ENCODE results near the gene HKDC1. TPM values are rescaled to one million over a fixed set of nuclear protein-coding genes. Genes with fewer than 3 reads are reported as not detected.
A peak's percentile ranks its signal among the peaks of the same experiment; 100 is the strongest.

HKDC1 gene
- total and polyA plus RNA-seq, 10 of the 15 experiments (the other 5 are each of a cell fraction or from before 2014, with no cell fraction given): 0.04 to 0.34 (median 0.13) TPM; not detected in 5

- H3K4me3 ChIP-seq: no peak overlapping the region
- intact Hi-C loops (cut with micrococcal nuclease; ENCODE audit: unreplicated experiment): no loop called here
- H4K20me1 ChIP-seq (ENCODE audit: control insufficient read depth, insufficient read depth): no peaks in the 10 kb centered on the region
- CTCF ChIA-PET: interaction anchor here (0.9 to 7.5 kb wide), 3 partner anchors 149 to 230 kb away, joined by 4 to 126 read pairs (median 4); no protein-coding TSS in a partner anchor
- H3K9ac ChIP-seq (ENCODE audit: control insufficient read depth, insufficient read depth, low read length): no peak overlapping the region
- TF ChIP-seq, protein P1, sequence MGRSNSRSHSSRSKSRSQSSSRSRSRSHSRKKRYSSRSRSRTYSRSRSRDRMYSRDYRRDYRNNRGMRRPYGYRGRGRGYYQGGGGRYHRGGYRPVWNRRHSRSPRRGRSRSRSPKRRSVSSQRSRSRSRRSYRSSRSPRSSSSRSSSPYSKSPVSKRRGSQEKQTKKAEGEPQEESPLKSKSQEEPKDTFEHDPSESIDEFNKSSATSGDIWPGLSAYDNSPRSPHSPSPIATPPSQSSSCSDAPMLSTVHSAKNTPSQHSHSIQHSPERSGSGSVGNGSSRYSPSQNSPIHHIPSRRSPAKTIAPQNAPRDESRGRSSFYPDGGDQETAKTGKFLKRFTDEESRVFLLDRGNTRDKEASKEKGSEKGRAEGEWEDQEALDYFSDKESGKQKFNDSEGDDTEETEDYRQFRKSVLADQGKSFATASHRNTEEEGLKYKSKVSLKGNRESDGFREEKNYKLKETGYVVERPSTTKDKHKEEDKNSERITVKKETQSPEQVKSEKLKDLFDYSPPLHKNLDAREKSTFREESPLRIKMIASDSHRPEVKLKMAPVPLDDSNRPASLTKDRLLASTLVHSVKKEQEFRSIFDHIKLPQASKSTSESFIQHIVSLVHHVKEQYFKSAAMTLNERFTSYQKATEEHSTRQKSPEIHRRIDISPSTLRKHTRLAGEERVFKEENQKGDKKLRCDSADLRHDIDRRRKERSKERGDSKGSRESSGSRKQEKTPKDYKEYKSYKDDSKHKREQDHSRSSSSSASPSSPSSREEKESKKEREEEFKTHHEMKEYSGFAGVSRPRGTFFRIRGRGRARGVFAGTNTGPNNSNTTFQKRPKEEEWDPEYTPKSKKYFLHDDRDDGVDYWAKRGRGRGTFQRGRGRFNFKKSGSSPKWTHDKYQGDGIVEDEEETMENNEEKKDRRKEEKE (IDR thresholded peaks at IDR 0.05): no peak
- no peaks in the 10 kb centered on the region for H3K79me2 ChIP-seq (ENCODE audit: control insufficient read depth, insufficient read depth, low read length)
- no TSS peak for BruUV-seq (replicated peaks)
- RAD21 ChIA-PET (ENCODE audit: unreplicated experiment): no interaction called here
- ATAC-seq (no peak), FAIRE-seq (no peak), DNase-seq (ENCODE audit: low read depth, low spot score) (no peak)
- H3K27me3 ChIP-seq (replicated peaks in 1 of 2; ENCODE audit: control insufficient read depth in 2 of 2, insufficient read depth in 2 of 2, low read length in 1 of 2): no peaks in the 10 kb centered on the region
- H3K9me3 ChIP-seq (replicated peaks; ENCODE audit: control insufficient read depth, insufficient read depth, low read length): no peaks in the 10 kb centered on the region
- no peaks in the 10 kb centered on the region for H3K36me3 ChIP-seq (ENCODE audit: control insufficient read depth in 2 of 2, insufficient read depth in 2 of 2, low read length in 1 of 2)
- SMC1A ChIA-PET (ENCODE audit: uncharacterized antibody, unreplicated experiment): interaction anchor here (1.2 to 5.9 kb wide), 3 partner anchors 12 to 229 kb away, joined by 3 to 63 read pairs (median 13); no protein-coding TSS in a partner anchor
- POLR2A ChIA-PET: no interaction called here
- H3K27ac ChIP-seq (ENCODE audit: control insufficient read depth, insufficient read depth): no peak overlapping the region
- in situ Hi-C loops (cut with MboI): loop anchor here (5.0 kb wide), 2 partner anchors 168 to 273 kb away; no protein-coding TSS in a partner anchor
- 54% methylated on average over 3 of the region's 3 CpGs for WGBS (ENCODE audit: insufficient coverage, insufficient replicate concordance, low lambda C conversion rate, missing lambda C conversion rate)
- H2AFZ ChIP-seq (ENCODE audit: control insufficient read depth, low read depth, low read length): no peak overlapping the region
- no peak overlapping the region for H3K4me2 ChIP-seq (ENCODE audit: control insufficient read depth, insufficient read depth)
- peaks cover 6% of the 10 kb centered on the region for H3K4me1 ChIP-seq (ENCODE audit: control insufficient read depth, insufficient read depth, low read length)
These were observed 14.3 kb downstream of the HKDC1 start for GRCh38 chr10:69234447-69234846.

DNA sequence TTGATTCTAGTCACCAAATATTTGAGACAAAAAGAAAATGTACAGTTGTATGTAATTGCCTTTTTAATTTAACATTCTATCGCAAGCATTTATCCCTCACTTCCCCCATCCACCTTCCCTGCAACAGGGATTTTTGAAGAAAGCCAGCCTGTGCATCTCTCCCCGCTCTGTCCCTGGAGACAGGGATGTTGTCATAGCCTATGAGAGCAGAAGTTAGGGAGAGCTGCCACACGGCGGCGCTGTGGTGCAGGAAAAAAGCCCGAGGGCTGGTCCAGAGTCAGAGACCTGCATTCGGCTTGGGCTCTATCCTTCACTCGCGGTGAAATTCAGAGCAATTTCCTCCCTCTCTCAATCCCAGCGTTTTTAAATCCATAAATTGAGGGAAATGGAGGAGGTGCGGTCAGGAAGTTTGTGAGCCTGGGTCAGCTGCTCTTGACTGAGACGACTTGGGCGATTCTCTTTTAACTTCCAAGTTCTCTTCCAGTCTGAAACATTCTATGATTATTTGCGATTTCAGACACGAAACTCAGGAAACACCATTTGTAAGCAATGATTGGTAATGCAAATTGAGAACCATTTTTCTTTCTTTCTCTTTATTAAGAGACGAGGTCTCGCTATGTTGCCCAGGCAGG lies 17.5 kb downstream of the HKDC1 start:
- H3K79me2 ChIP-seq (ENCODE audit: control insufficient read depth, insufficient read depth, low read length): no peaks in the 10 kb centered on the region
- in situ Hi-C loops (cut with MboI): no loop called here
- TF ChIP-seq MTA2 (IDR thresholded peaks at IDR 0.05; ENCODE audit: low read depth) (no peak), MEF2B (IDR thresholded peaks at IDR 0.05; ENCODE audit: partially characterized antibody, poor library complexity, severe bottlenecking) (peak; percentile 87), MXI1 (IDR thresholded peaks at IDR 0.05; ENCODE audit: low read depth, low read length) (no peak), IRF4 (IDR thresholded peaks at IDR 0.05; ENCODE audit: low read depth, low read length) (0 out of 2 replicates have a peak, but pooled peaks have one; percentile 26), RB1 (IDR thresholded peaks at IDR 0.05; ENCODE audit: borderline replicate concordance) (peak; percentile 67; the same call in 1 of the 2 replicates), RAD21 (IDR thresholded peaks at IDR 0.05; ENCODE audit: insufficient read depth, low read depth, low read length) (peak; percentile 94), FOXM1 (IDR thresholded peaks at IDR 0.05; ENCODE audit: low read depth, low read length) (peak; percentile 54; the same call in 1 of the 2 replicates), YY1 (IDR thresholded peaks at IDR 0.05; ENCODE audit: low read depth, low read length) (peak; percentile 77), SMC3 (IDR thresholded peaks at IDR 0.05; ENCODE audit: borderline replicate concordance, low read length) (peak; percentile 98)
- TF ChIP-seq, protein P2, sequence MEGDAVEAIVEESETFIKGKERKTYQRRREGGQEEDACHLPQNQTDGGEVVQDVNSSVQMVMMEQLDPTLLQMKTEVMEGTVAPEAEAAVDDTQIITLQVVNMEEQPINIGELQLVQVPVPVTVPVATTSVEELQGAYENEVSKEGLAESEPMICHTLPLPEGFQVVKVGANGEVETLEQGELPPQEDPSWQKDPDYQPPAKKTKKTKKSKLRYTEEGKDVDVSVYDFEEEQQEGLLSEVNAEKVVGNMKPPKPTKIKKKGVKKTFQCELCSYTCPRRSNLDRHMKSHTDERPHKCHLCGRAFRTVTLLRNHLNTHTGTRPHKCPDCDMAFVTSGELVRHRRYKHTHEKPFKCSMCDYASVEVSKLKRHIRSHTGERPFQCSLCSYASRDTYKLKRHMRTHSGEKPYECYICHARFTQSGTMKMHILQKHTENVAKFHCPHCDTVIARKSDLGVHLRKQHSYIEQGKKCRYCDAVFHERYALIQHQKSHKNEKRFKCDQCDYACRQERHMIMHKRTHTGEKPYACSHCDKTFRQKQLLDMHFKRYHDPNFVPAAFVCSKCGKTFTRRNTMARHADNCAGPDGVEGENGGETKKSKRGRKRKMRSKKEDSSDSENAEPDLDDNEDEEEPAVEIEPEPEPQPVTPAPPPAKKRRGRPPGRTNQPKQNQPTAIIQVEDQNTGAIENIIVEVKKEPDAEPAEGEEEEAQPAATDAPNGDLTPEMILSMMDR (IDR thresholded peaks at IDR 0.05 in 2 of 3, conservative IDR thresholded peaks at IDR 0.05 in 1 of 3; ENCODE audit: control insufficient read depth in 2 of 3, extremely low read depth in 1 of 3, insufficient read depth in 1 of 3, low read depth in 3 of 3, low read length in 3 of 3): peak; percentile 85 to 98 (median 93)

More for the DNA sequence above, 17.5 kb downstream of the HKDC1 start:
- no TSS peak for BruUV-seq (replicated peaks)
- no peak overlapping the region for H2AFZ ChIP-seq (ENCODE audit: control insufficient read depth, low read depth, low read length)
- H3K27ac ChIP-seq (ENCODE audit: control insufficient read depth, insufficient read depth): no peak overlapping the region
- ATAC-seq: peak; percentile 100
- intact Hi-C loops (cut with micrococcal nuclease; ENCODE audit: unreplicated experiment): loop anchor here (1.0 kb wide), 2 partner anchors 155 to 271 kb away; no protein-coding TSS in a partner anchor
- CTCF ChIA-PET: interaction anchor here (0.7 to 7.5 kb wide), 10 partner anchors 8 to 270 kb away, joined by 3 to 126 read pairs (median 6); no protein-coding TSS in a partner anchor
- POLR2A ChIA-PET: no interaction called here
- no peaks in the 10 kb centered on the region for H4K20me1 ChIP-seq (ENCODE audit: control insufficient read depth, insufficient read depth)
- no peak overlapping the region for H3K4me3 ChIP-seq
- H3K9ac ChIP-seq (ENCODE audit: control insufficient read depth, insufficient read depth, low read length): no peak overlapping the region
- RAD21 ChIA-PET (ENCODE audit: unreplicated experiment): interaction anchor here (5.8 kb wide), 1 partner anchor 154 kb away, joined by 49 read pairs; no protein-coding TSS in a partner anchor
- no peaks in the 10 kb centered on the region for H3K27me3 ChIP-seq (replicated peaks in 1 of 2; ENCODE audit: control insufficient read depth in 2 of 2, insufficient read depth in 2 of 2, low read length in 1 of 2)
- H3K9me3 ChIP-seq (replicated peaks; ENCODE audit: control insufficient read depth, insufficient read depth, low read length): no peaks in the 10 kb centered on the region
- no peaks in the 10 kb centered on the region for H3K4me1 ChIP-seq (ENCODE audit: control insufficient read depth, insufficient read depth, low read length)
- SMC1A ChIA-PET (ENCODE audit: uncharacterized antibody, unreplicated experiment): interaction anchor here (1.1 to 5.9 kb wide), 5 partner anchors 9 to 170 kb away, joined by 3 to 63 read pairs (median 5); no protein-coding TSS in a partner anchor
- DNase-seq (ENCODE audit: low read depth, low spot score): no peak
- H3K4me2 ChIP-seq (ENCODE audit: control insufficient read depth, insufficient read depth): no peak overlapping the region
- no peaks in the 10 kb centered on the region for H3K36me3 ChIP-seq (ENCODE audit: control insufficient read depth in 2 of 2, insufficient read depth in 2 of 2, low read length in 1 of 2)
- WGBS (ENCODE audit: insufficient coverage, insufficient replicate concordance, low lambda C conversion rate, missing lambda C conversion rate): 26% methylated on average over 17 of the region's 17 CpGs
- peak; percentile 83 for FAIRE-seq

Measured in GM12878 (cell line).